Caco-2 (cell line): ENCODE measurements around the gene FAM174C. TPM values are rescaled to one million over a fixed set of nuclear protein-coding genes. Genes with fewer than 3 reads are reported as not detected.

Experiments
- total RNA-seq: library from RNA; stranded (reverse); gene quantifications from 2 replicates; pipeline ENCODE4 v1.2.3, GENCODE V29; 2022

Gene FAM174C
- total RNA-seq, 1 experiment from 2014 or later: 51.0 TPM

Other genes with a start within 250 kb of the FAM174C start
- gene CNN2, start 248.9 kb upstream of the FAM174C start, total RNA-seq: 194 and 221 TPM in 2 replicates
- gene ABCA7, start 235.4 kb upstream of the FAM174C start, total RNA-seq: 43.5 and 45.9 TPM in 2 replicates
- gene ARHGAP45, start 208.4 kb upstream of the FAM174C start, total RNA-seq: 38.6 and 43.3 TPM in 2 replicates
- gene POLR2E, start 180.2 kb upstream of the FAM174C start, total RNA-seq: 264 and 272 TPM in 2 replicates
- gene GPX4, start 171.5 kb upstream of the FAM174C start, total RNA-seq: 500 and 546 TPM in 2 replicates
- 37.3 and 41.2 TPM in 2 replicates for gene SBNO2, start 101.3 kb upstream of the FAM174C start, total RNA-seq
- 56.7 and 58.1 TPM in 2 replicates for gene STK11, start 69.8 kb upstream of the FAM174C start, total RNA-seq
- 7.3 and 9.7 TPM in 2 replicates for gene CBARP, start 37.5 kb upstream of the FAM174C start, total RNA-seq
- gene ATP5F1D, start 33.8 kb upstream of the FAM174C start, total RNA-seq: 126 and 140 TPM in 2 replicates
- 125 and 128 TPM in 2 replicates for gene MIDN, start 26.9 kb upstream of the FAM174C start, total RNA-seq
- gene CIRBP, start 6.2 kb upstream of the FAM174C start, total RNA-seq: 289 and 331 TPM in 2 replicates
- gene EFNA2, start 10.3 kb downstream of the FAM174C start, total RNA-seq: 18.6 and 20.6 TPM in 2 replicates
- 111 and 114 TPM in 2 replicates for gene NDUFS7, start 108.4 kb downstream of the FAM174C start, total RNA-seq
- 67.3 and 75.7 TPM in 2 replicates for gene GAMT, start 126.0 kb downstream of the FAM174C start, total RNA-seq
- 165 and 180 TPM in 2 replicates for gene DAZAP1, start 132.1 kb downstream of the FAM174C start, total RNA-seq
- gene RPS15, start 162.9 kb downstream of the FAM174C start, total RNA-seq: 1,192 and 1,341 TPM in 2 replicates
- gene APC2, start 174.6 kb downstream of the FAM174C start, total RNA-seq: 9.5 and 11.3 TPM in 2 replicates
- 41.9 and 45.4 TPM in 2 replicates for gene C19orf25, start 203.7 kb downstream of the FAM174C start, total RNA-seq
- 6.4 and 9.8 TPM in 2 replicates for gene PCSK4, start 214.8 kb downstream of the FAM174C start, total RNA-seq
- gene REEP6, start 215.7 kb downstream of the FAM174C start, total RNA-seq: 50.2 and 61.5 TPM in 2 replicates
- 23.9 and 26.2 TPM in 2 replicates for gene ADAMTSL5, start 237.5 kb downstream of the FAM174C start, total RNA-seq
- 0.19 TPM in 1 of 2 replicates, not detected in the other for gene PLK5, start 248.5 kb downstream of the FAM174C start, total RNA-seq